K562 (cell line): ENCODE results near the gene SLC17A6. TPM values are rescaled to one million over a fixed set of nuclear protein-coding genes. Genes with fewer than 3 reads are reported as not detected.

ENCODE experiments used
- ATAC-seq: fragments of 200-7000 bp; cut with Tn5 transposase; 3 replicates; pipeline ENCODE4 v1.9.1; 2020; ENCODE audit warnings: moderate library complexity
- BruUV-seq: library from RNA; stranded (reverse); fragments of 400-500 nt; replicated peaks from 2 replicates; lab custom pipeline; 2021; lab: Mats Ljungman, UMichigan
- CTCF ChIA-PET: fragments of 300-600 bp; formaldehyde crosslinking; extraction: SDS; loops from one replicate; lab custom pipeline; 2021; ENCODE audit warnings: low intra/inter-chr PET ratio; lab: Yijun Ruan, JAX
- POLR2A ChIA-PET: fragments of 300-600, 350-650 bp; sonication (Branson Sonifier 250); formaldehyde crosslinking; extraction: SDS; loops from one replicate; lab custom pipeline; 2021; ENCODE audit warnings: antibody characterized with exemption, inconsistent platforms; lab: Yijun Ruan, JAX
- DNase-seq, 4 experiments: peaks; one replicate each; pipeline versions ENCODE4 v3.0.0 to v3.0.0-alpha.2; 2011 to 2018; ENCODE audit warnings: low spot score in 3 of 4, mixed read lengths in 3 of 4; ENCODE audit errors: extremely low read depth in 1 of 4
- FAIRE-seq: peaks from 2 replicates; lab custom pipeline; 2011; peaks lifted over from hg19 to GRCh38; lab: Jason Lieb, UNC
- H2AFZ ChIP-seq: 2 replicates; pipeline ENCODE4 v1.6.0; 2011; ENCODE audit warnings: low read depth, low read length, control low read depth, inconsistent platforms
- H3K27ac ChIP-seq: fragments of 200-600 bp; 3 replicates; pipeline ENCODE4 v1.8.0; 2011; ENCODE audit warnings: low read depth, mild to moderate bottlenecking, control low read depth, inconsistent platforms, low read length, moderate library complexity, mixed read lengths; ENCODE audit errors: extremely low read depth
- H3K27me3 ChIP-seq, 2 experiments: fragments of 300-600 bp in 1 of 2; 2 replicates in 1 of 2; 3 replicates in 1 of 2; pipeline versions ENCODE4 v1.6.0 to v1.8.0; 2011; ENCODE audit warnings: inconsistent platforms in 2 of 2, low read length in 2 of 2, mild to moderate bottlenecking in 1 of 2, mixed read lengths in 1 of 2, moderate library complexity in 1 of 2; ENCODE audit not compliant: control insufficient read depth in 2 of 2, insufficient read depth in 2 of 2
- H3K36me3 ChIP-seq: fragments of 300-600 bp; 3 replicates; pipeline ENCODE4 v1.8.0; 2011; ENCODE audit warnings: mild to moderate bottlenecking, low read length, inconsistent platforms; ENCODE audit not compliant: control insufficient read depth, insufficient read depth
- H3K4me1 ChIP-seq, 2 experiments: fragments of 200-600 bp in 1 of 2; replicated peaks in 1 of 2; 2 replicates in 1 of 2; 3 replicates in 1 of 2; pipeline versions ENCODE4 v1.5.1 to v1.8.0; 2011; ENCODE audit warnings: inconsistent platforms in 2 of 2, low read length in 2 of 2, mild to moderate bottlenecking in 1 of 2, mixed read lengths in 1 of 2, moderate library complexity in 1 of 2; ENCODE audit not compliant: control insufficient read depth in 2 of 2, insufficient read depth in 2 of 2
- H3K4me2 ChIP-seq: 2 replicates; pipeline ENCODE4 v1.6.1; 2011; ENCODE audit warnings: low read length, control low read depth, inconsistent platforms, mixed read lengths; ENCODE audit not compliant: insufficient read depth
- H3K4me3 ChIP-seq: fragments of 200-600 bp; sonication (generic), shearing (Covaris generic); 2 replicates; pipeline ENCODE4 v1.5.1; 2016; ENCODE audit warnings: control low read depth, inconsistent platforms
- H3K79me2 ChIP-seq: fragments of 200-600 bp; 3 replicates; pipeline ENCODE4 v1.8.0; 2011; ENCODE audit warnings: low read length, inconsistent platforms; ENCODE audit not compliant: control insufficient read depth, insufficient read depth
- H3K9ac ChIP-seq, 2 experiments: 2 replicates each; pipeline versions ENCODE4 v1.6.0 to v1.6.1; 2011; ENCODE audit warnings: low read depth in 2 of 2, low read length in 2 of 2, control low read depth in 1 of 2, inconsistent platforms in 1 of 2, mild to moderate bottlenecking in 1 of 2, mixed read lengths in 1 of 2; ENCODE audit not compliant: insufficient read depth in 1 of 2
- H3K9me1 ChIP-seq: one replicate; pipeline ENCODE4 v1.6.0; 2011; ENCODE audit warnings: inconsistent platforms, mild to moderate bottlenecking, low read length, moderate library complexity; ENCODE audit not compliant: control insufficient read depth, insufficient read depth
- H3K9me3 ChIP-seq: replicated peaks from 2 replicates; pipeline ENCODE4 v1.5.1; 2011; ENCODE audit warnings: low read depth, low read length, inconsistent platforms; ENCODE audit not compliant: control insufficient read depth, insufficient read depth
- H4K20me1 ChIP-seq: replicated peaks from 2 replicates; pipeline ENCODE4 v1.6.1; 2011; ENCODE audit warnings: low read length, inconsistent platforms, mixed read lengths; ENCODE audit not compliant: control insufficient read depth, insufficient read depth
- BRCA1 ChIP-seq, 2 experiments: fragments of 450-650 bp in 1 of 2; sonication (generic) in 1 of 2; formaldehyde crosslinking in 1 of 2; IDR thresholded peaks; 2 replicates each; pipeline versions ENCODE4 v1.5.0 to v1.6.1; 2017 to 2020; ENCODE audit warnings: mild to moderate bottlenecking in 1 of 2, missing genetic modification reagents in 1 of 2
- CCNT2 ChIP-seq: IDR thresholded peaks from 2 replicates; pipeline ENCODE4 v1.6.1; 2011; ENCODE audit warnings: borderline replicate concordance, low read depth, mild to moderate bottlenecking, moderate library complexity, mixed read lengths, low read length; ENCODE audit not compliant: insufficient read length; ENCODE audit errors: extremely low read depth
- EP400 ChIP-seq: fragments of 450-650 bp; IDR thresholded peaks from 2 replicates; pipeline ENCODE4 v1.6.1; 2017; ENCODE audit warnings: antibody characterized with exemption, mild to moderate bottlenecking, moderate library complexity
- PPARD ChIP-seq: fragments of 250-450 bp; sonication (Bioruptor Pico); IDR thresholded peaks from 2 replicates; pipeline ENCODE4 v1.8.0; 2022; ENCODE audit warnings: inconsistent platforms, mild to moderate bottlenecking, moderate library complexity
- PTTG1 ChIP-seq: fragments of 450-650 bp; IDR thresholded peaks from 2 replicates; pipeline ENCODE4 v1.6.1; 2016; ENCODE audit warnings: low read depth, mild to moderate bottlenecking, missing genetic modification characterization, missing compliant biosample characterization
- RBM25 ChIP-seq: fragments of 200-400 bp; formaldehyde crosslinking; IDR thresholded peaks from 2 replicates; pipeline ENCODE4 v1.6.1; 2018; ENCODE audit warnings: low read length, low read depth, moderate library complexity; ENCODE audit not compliant: severe bottlenecking
- YY1 ChIP-seq, 3 experiments: IDR thresholded peaks; 2 replicates each; pipeline ENCODE4 v1.6.1; 2011; ENCODE audit warnings: low read length in 2 of 3, mild to moderate bottlenecking in 2 of 3, moderate library complexity in 2 of 3, borderline replicate concordance in 1 of 3, control low read depth in 1 of 3, low read depth in 1 of 3; ENCODE audit not compliant: insufficient read depth in 3 of 3, insufficient replicate concordance in 2 of 3, control insufficient read depth in 1 of 3, insufficient read length in 1 of 3; ENCODE audit errors: extremely low read depth in 1 of 3
- ZFPM2 ChIP-seq: fragments of 250-450 bp; sonication (Bioruptor Pico); IDR thresholded peaks from 2 replicates; pipeline ENCODE4 v1.5.1; 2022; ENCODE audit warnings: mild to moderate bottlenecking
- ZFX ChIP-seq: sonication (generic); formaldehyde crosslinking; IDR thresholded peaks from 2 replicates; pipeline ENCODE4 v1.8.0; 2022; ENCODE audit warnings: mild to moderate bottlenecking, missing genetic modification reagents, moderate library complexity
- ZKSCAN1 ChIP-seq: fragments of 150-350 bp; IDR thresholded peaks from 2 replicates; pipeline ENCODE4 v1.6.1; 2016; ENCODE audit warnings: low read depth, low read length
- ZNF280A ChIP-seq: fragments of 450-650 bp; IDR thresholded peaks from 2 replicates; pipeline ENCODE4 v1.6.1; 2018; ENCODE audit warnings: mild to moderate bottlenecking, low read depth; ENCODE audit not compliant: partially characterized antibody
- ZNF316 ChIP-seq: fragments of 450-650 bp; IDR thresholded peaks from 2 replicates; pipeline ENCODE4 v1.6.1; 2016
- ZNF77 ChIP-seq: fragments of 250-450 bp; sonication (Bioruptor Pico); IDR thresholded peaks from 2 replicates; pipeline ENCODE4 v1.5.0; 2020
- WGBS: fragments of 100-300 bp; shearing (Covaris generic); methylation state at CpG from one replicate; pipeline ENCODE4 v1.1.6; 2016; ENCODE audit warnings: low coverage, mixed read lengths; ENCODE audit not compliant: insufficient coverage; ENCODE audit errors: missing lambda C conversion rate; 5-methylcytosine and 5-hydroxymethylcytosine counted together
- in situ Hi-C: fragments of 300-500 bp; cut with MboI; formaldehyde crosslinking; loops from 4 replicates; pipeline ENCODE4 v1.15.0; 2018; ENCODE audit warnings: inconsistent platforms, mixed read lengths
- intact Hi-C: fragments of 100-400 bp; cut with micrococcal nuclease; formaldehyde crosslinking; loops from 2 replicates; pipeline ENCODE4 v1.14.2; 2022
- polyA plus RNA-seq, 8 experiments: library from polyadenylated mRNA; depleted of rRNA in 4 of 8; stranded (reverse) in 5 of 8; unstranded in 3 of 8; fragments of >200 nt; fragmentation: Nextera tagmentation in 2 of 8; fragmentation: Illumina TruSeq in 1 of 8; extraction: Ambion mirVana in 2 of 8; extraction: Trizol in 1 of 8; gene quantifications; 2 replicates each; pipeline versions ENCODE4 v1.2.1 to v1.2.3, GENCODE V29; 2011 to 2014; ENCODE audit warnings: inconsistent platforms in 1 of 8, missing spikeins in 1 of 8
- total RNA-seq, 7 experiments: library from RNA; depleted of rRNA in 6 of 7; stranded (reverse); fragments of >200 nt in 6 of 7; fragmentation: Illumina TruSeq in 2 of 7; extraction: Trizol in 2 of 7; gene quantifications; 2 replicates each; pipeline versions ENCODE4 v1.2.1 to v1.2.3, GENCODE V29; 2011 to 2021; ENCODE audit warnings: low replicate concordance in 1 of 7
- TF ChIP-seq, protein P1 (sequence below): fragments of 250-450 bp; sonication (Bioruptor Pico); IDR thresholded peaks from 2 replicates; pipeline ENCODE4 v1.8.0; 2022; ENCODE audit warnings: inconsistent platforms, mild to moderate bottlenecking, moderate library complexity, borderline replicate concordance

SLC17A6 gene
- total and polyA plus RNA-seq, 9 of the 15 experiments (the other 6 are each of a cell fraction or from before 2014, with no cell fraction given) = not detected

DNA sequence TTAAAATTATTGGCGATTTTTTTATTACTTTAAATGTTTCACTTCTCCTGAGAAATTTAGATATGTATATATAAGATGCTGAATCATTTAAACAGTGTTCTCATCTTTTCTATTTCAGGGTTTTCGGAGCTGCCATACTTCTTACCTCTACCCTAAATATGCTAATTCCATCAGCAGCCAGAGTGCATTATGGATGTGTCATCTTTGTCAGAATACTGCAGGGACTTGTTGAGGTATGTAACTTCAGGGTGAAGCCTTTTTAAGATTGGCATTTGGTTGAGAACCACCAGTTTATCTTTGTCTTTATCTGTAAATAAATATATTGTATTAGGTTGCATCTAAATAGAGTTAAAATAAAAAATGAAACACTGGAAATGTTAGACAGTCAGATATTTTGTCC, 21.1 kb downstream of the SLC17A6 start (continued):
- no peak for TF ChIP-seq ZKSCAN1
- TF ChIP-seq CCNT2 = no peak
- no peak for TF ChIP-seq ZNF316
- TF ChIP-seq ZNF77 (CRISPR knock-in tag) = no peak
- TF ChIP-seq, all 486 proteins: peak for 0

- BruUV-seq = no TSS peak
- TF ChIP-seq YY1 (IDR thresholded peaks at IDR 0.05; ENCODE audit: borderline replicate concordance in 1 of 3, control insufficient read depth in 1 of 3, extremely low read depth in 1 of 3, insufficient read depth in 3 of 3, insufficient read length in 1 of 3, insufficient replicate concordance in 2 of 3, low read depth in 1 of 3, low read length in 2 of 3) (no peak), ZFPM2 (CRISPR knock-in tag) (no peak), ZNF280A (no peak), EP400 (no peak), RBM25 (no peak), PTTG1 (tag) (no peak), ZFX (CRISPR knock-in tag) (no peak), BRCA1 (IDR thresholded peaks at IDR 0.05) (no peak), BRCA1 (CRISPR knock-in tag; IDR thresholded peaks at IDR 0.05) (no peak), PPARD (no peak)
- TF ChIP-seq, protein P1, sequence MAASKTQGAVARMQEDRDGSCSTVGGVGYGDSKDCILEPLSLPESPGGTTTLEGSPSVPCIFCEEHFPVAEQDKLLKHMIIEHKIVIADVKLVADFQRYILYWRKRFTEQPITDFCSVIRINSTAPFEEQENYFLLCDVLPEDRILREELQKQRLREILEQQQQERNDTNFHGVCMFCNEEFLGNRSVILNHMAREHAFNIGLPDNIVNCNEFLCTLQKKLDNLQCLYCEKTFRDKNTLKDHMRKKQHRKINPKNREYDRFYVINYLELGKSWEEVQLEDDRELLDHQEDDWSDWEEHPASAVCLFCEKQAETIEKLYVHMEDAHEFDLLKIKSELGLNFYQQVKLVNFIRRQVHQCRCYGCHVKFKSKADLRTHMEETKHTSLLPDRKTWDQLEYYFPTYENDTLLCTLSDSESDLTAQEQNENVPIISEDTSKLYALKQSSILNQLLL (CRISPR knock-in tag) = no peak
- in situ Hi-C loops = no loop called here
- ChIA-PET POLR2A (no interaction called here), CTCF (no interaction called here)
- 3% methylated on average over 3 of the region's 3 CpGs for WGBS
- H3K9me3 ChIP-seq = no peaks in the 10 kb centered on the region
- no peak overlapping the region for H3K9ac ChIP-seq
- FAIRE-seq = no peak
- no peak overlapping the region for H3K27ac ChIP-seq
- H3K27me3 ChIP-seq = no peaks in the 10 kb centered on the region
- intact Hi-C loops = no loop called here
- no peak overlapping the region for H3K4me2 ChIP-seq
- H4K20me1 ChIP-seq = no peaks in the 10 kb centered on the region
- no peaks in the 10 kb centered on the region for H3K4me1 ChIP-seq
- no peaks in the 10 kb centered on the region for H3K9me1 ChIP-seq
- DNase-seq = no peak
- ATAC-seq = no peak
- no peaks in the 10 kb centered on the region for H3K36me3 ChIP-seq
- H3K4me3 ChIP-seq = no peak overlapping the region
- no peaks in the 10 kb centered on the region for H3K79me2 ChIP-seq
- no peak overlapping the region for H2AFZ ChIP-seq
These were observed 33.0 kb downstream of the SLC17A6 start for GRCh38 chr11:22371160-22371559.
